Measurements from ENCODE around the gene CDKAL1.

CDKAL1 gene

GRCh38 chr6:21037453-21037852 is 503.2 kb downstream of the CDKAL1 start:
- CTCF ChIA-PET: interaction anchor here (1.1 to 1.5 kb wide), 2 partner anchors 17 to 71 kb away, joined by 3 read pairs; no protein-coding TSS in a partner anchor
- peak in 1 of 3 donors; percentile 10 for DNase-seq
- H3K4me1 ChIP-seq (ENCODE audit: control extremely low read depth in 1 of 4, control insufficient read depth in 4 of 4, insufficient read depth in 4 of 4, low read length in 3 of 4): no peaks in the 10 kb centered on the region
- H3K27me3 ChIP-seq (replicated peaks in 2 of 5; ENCODE audit: control insufficient read depth in 4 of 5, insufficient read depth in 5 of 5, low read length in 4 of 5): no peaks in the 10 kb centered on the region
- WGBS (ENCODE audit: insufficient coverage): no CpG with 5 or more reads among the region's 1 CpG
- no peak overlapping the region for H3K27ac ChIP-seq (ENCODE audit: insufficient read depth in 1 of 2, low read depth in 1 of 2, low read length in 2 of 2, poor library complexity in 1 of 2, severe bottlenecking in 2 of 2)
- H3K9me3 ChIP-seq (ENCODE audit: control extremely low read depth in 1 of 5, control insufficient read depth in 4 of 5, insufficient read depth in 2 of 5, low read depth in 1 of 5, low read length in 4 of 5): no peaks in the 10 kb centered on the region
- no peaks in the 10 kb centered on the region for H3K36me3 ChIP-seq (ENCODE audit: control insufficient read depth in 4 of 4, insufficient read depth in 4 of 4, low read length in 3 of 4)
- POLR2A ChIA-PET: no interaction called here
- H3K4me3 ChIP-seq (ENCODE audit: control insufficient read depth in 1 of 7, extremely low read depth in 1 of 7, insufficient read depth in 4 of 7, low read depth in 2 of 7, low read length in 6 of 7): no peak overlapping the region

GRCh38 chr6:21039926-21040325 is 505.7 kb downstream of the CDKAL1 start:
- CTCF ChIA-PET: no interaction called here
- POLR2A ChIA-PET: no interaction called here

DNA sequence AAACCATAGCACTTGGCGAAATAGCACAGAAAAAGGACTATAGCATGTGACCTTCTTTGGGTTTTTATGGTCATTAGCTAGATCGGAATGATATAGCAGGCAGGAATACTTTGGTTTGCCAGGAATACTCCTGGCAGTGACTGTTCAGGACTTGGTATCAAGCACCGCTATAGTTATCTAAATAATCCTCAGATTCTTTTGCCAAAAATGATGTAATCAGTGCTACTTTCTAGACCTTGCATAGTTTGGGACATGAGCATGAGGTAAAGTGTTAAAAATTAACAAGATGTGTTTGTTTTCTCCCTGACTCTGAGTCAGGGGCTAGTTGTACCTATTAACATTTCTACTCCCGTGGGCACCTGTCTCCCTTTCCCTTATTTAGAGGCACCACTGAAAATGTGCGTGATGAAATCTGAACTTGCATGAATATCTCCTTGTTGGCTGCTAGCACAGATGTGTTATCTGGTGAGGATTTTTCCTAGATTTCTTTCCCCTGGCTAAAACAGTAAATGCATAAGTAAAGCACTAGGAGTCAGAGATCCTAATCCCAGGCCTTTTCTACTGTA is 511.0 kb downstream of the CDKAL1 start:
- Histone ChIP-seq H3K9me3 (ENCODE audit: control extremely low read depth in 1 of 5, control insufficient read depth in 4 of 5, insufficient read depth in 2 of 5, low read depth in 1 of 5, low read length in 4 of 5) (no peaks in the 10 kb centered on the region), H3K4me1 (ENCODE audit: control extremely low read depth in 1 of 4, control insufficient read depth in 4 of 4, insufficient read depth in 4 of 4, low read length in 3 of 4) (no peaks in the 10 kb centered on the region), H3K4me3 (ENCODE audit: control insufficient read depth in 1 of 7, extremely low read depth in 1 of 7, insufficient read depth in 4 of 7, low read depth in 2 of 7, low read length in 6 of 7) (no peak overlapping the region), H3K36me3 (ENCODE audit: control insufficient read depth in 4 of 4, insufficient read depth in 4 of 4, low read length in 3 of 4) (no peaks in the 10 kb centered on the region), H3K27ac (ENCODE audit: insufficient read depth in 1 of 2, low read depth in 1 of 2, low read length in 2 of 2, poor library complexity in 1 of 2, severe bottlenecking in 2 of 2) (no peak overlapping the region), H3K27me3 (replicated peaks in 2 of 5; ENCODE audit: control insufficient read depth in 4 of 5, insufficient read depth in 5 of 5, low read length in 4 of 5) (no peaks in the 10 kb centered on the region)
- DNase-seq: no peak
- CTCF ChIA-PET: interaction anchor here (0.6 kb wide), 1 partner anchor 313 kb away, joined by 3 read pairs; no protein-coding TSS in a partner anchor
- POLR2A ChIA-PET: no interaction called here
- 89% methylated on average over 2 of the region's 5 CpGs for WGBS (ENCODE audit: insufficient coverage)

More at GRCh38 chr6:21039926-21040325, 505.7 kb downstream of the CDKAL1 start:
- Histone ChIP-seq H3K36me3 (ENCODE audit: control insufficient read depth in 4 of 4, insufficient read depth in 4 of 4, low read length in 3 of 4) (no peaks in the 10 kb centered on the region), H3K4me3 (ENCODE audit: control insufficient read depth in 1 of 7, extremely low read depth in 1 of 7, insufficient read depth in 4 of 7, low read depth in 2 of 7, low read length in 6 of 7) (no peak overlapping the region), H3K27ac (ENCODE audit: insufficient read depth in 1 of 2, low read depth in 1 of 2, low read length in 2 of 2, poor library complexity in 1 of 2, severe bottlenecking in 2 of 2) (no peak overlapping the region), H3K27me3 (replicated peaks in 2 of 5; ENCODE audit: control insufficient read depth in 4 of 5, insufficient read depth in 5 of 5, low read length in 4 of 5) (no peaks in the 10 kb centered on the region), H3K9me3 (ENCODE audit: control extremely low read depth in 1 of 5, control insufficient read depth in 4 of 5, insufficient read depth in 2 of 5, low read depth in 1 of 5, low read length in 4 of 5) (no peaks in the 10 kb centered on the region), H3K4me1 (ENCODE audit: control extremely low read depth in 1 of 4, control insufficient read depth in 4 of 4, insufficient read depth in 4 of 4, low read length in 3 of 4) (no peaks in the 10 kb centered on the region)
- 97% methylated on average over 4 of the region's 7 CpGs for WGBS (ENCODE audit: insufficient coverage)
- no peak for DNase-seq

GRCh38 chr6:21046276-21046675 is 512.0 kb downstream of the CDKAL1 start:
- no peaks in the 10 kb centered on the region for H3K36me3 ChIP-seq (ENCODE audit: control insufficient read depth in 4 of 4, insufficient read depth in 4 of 4, low read length in 3 of 4)
- CTCF ChIA-PET: no interaction called here
- WGBS (ENCODE audit: insufficient coverage): 100% methylated on average over 5 of the region's 6 CpGs
- H3K27me3 ChIP-seq (replicated peaks in 2 of 5; ENCODE audit: control insufficient read depth in 4 of 5, insufficient read depth in 5 of 5, low read length in 4 of 5): no peaks in the 10 kb centered on the region
- H3K27ac ChIP-seq (ENCODE audit: insufficient read depth in 1 of 2, low read depth in 1 of 2, low read length in 2 of 2, poor library complexity in 1 of 2, severe bottlenecking in 2 of 2): no peak overlapping the region
- H3K4me1 ChIP-seq (ENCODE audit: control extremely low read depth in 1 of 4, control insufficient read depth in 4 of 4, insufficient read depth in 4 of 4, low read length in 3 of 4): no peaks in the 10 kb centered on the region
- H3K9me3 ChIP-seq (ENCODE audit: control extremely low read depth in 1 of 5, control insufficient read depth in 4 of 5, insufficient read depth in 2 of 5, low read depth in 1 of 5, low read length in 4 of 5): no peaks in the 10 kb centered on the region
- no peak for DNase-seq
- POLR2A ChIA-PET: no interaction called here
- H3K4me3 ChIP-seq (ENCODE audit: control insufficient read depth in 1 of 7, extremely low read depth in 1 of 7, insufficient read depth in 4 of 7, low read depth in 2 of 7, low read length in 6 of 7): no peak overlapping the region

DNA sequence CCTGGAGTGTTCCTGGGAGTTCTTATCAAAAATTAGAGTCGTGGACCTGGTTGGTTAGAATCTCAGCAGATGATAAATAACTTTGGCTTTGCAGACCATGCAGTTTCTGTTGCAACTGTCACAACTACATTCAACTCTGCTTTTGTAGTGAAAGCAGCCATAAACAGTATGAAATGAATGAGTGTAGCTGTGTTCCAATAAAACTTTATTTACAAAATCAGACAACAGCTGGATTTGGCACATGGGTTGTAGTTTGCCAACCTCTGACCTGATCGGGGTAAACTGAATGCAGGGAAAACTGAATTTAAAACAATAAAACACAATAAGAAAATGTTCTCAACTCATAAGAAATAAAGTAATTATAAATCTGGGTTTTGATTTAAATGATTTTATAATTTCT is 513.8 kb downstream of the CDKAL1 start:
- ChIA-PET POLR2A (no interaction called here), CTCF (no interaction called here)
- no peak for DNase-seq
- Histone ChIP-seq H3K36me3 (ENCODE audit: control insufficient read depth in 4 of 4, insufficient read depth in 4 of 4, low read length in 3 of 4) (no peaks in the 10 kb centered on the region), H3K27me3 (replicated peaks in 2 of 5; ENCODE audit: control insufficient read depth in 4 of 5, insufficient read depth in 5 of 5, low read length in 4 of 5) (no peaks in the 10 kb centered on the region), H3K9me3 (ENCODE audit: control extremely low read depth in 1 of 5, control insufficient read depth in 4 of 5, insufficient read depth in 2 of 5, low read depth in 1 of 5, low read length in 4 of 5) (no peaks in the 10 kb centered on the region), H3K4me3 (ENCODE audit: control insufficient read depth in 1 of 7, extremely low read depth in 1 of 7, insufficient read depth in 4 of 7, low read depth in 2 of 7, low read length in 6 of 7) (no peak overlapping the region), H3K27ac (ENCODE audit: insufficient read depth in 1 of 2, low read depth in 1 of 2, low read length in 2 of 2, poor library complexity in 1 of 2, severe bottlenecking in 2 of 2) (no peak overlapping the region), H3K4me1 (ENCODE audit: control extremely low read depth in 1 of 4, control insufficient read depth in 4 of 4, insufficient read depth in 4 of 4, low read length in 3 of 4) (no peaks in the 10 kb centered on the region)
- 100% methylated on average over 1 of the region's 2 CpGs for whole genome bisulfite sequencing (ENCODE audit: insufficient coverage)

- CTCF ChIA-PET: no interaction called here
- Histone ChIP-seq H3K4me1 (ENCODE audit: control extremely low read depth in 1 of 4, control insufficient read depth in 4 of 4, insufficient read depth in 4 of 4, low read length in 3 of 4) (no peaks in the 10 kb centered on the region), H3K27me3 (replicated peaks in 2 of 5; ENCODE audit: control insufficient read depth in 4 of 5, insufficient read depth in 5 of 5, low read length in 4 of 5) (no peaks in the 10 kb centered on the region), H3K36me3 (ENCODE audit: control insufficient read depth in 4 of 4, insufficient read depth in 4 of 4, low read length in 3 of 4) (no peaks in the 10 kb centered on the region), H3K27ac (ENCODE audit: insufficient read depth in 1 of 2, low read depth in 1 of 2, low read length in 2 of 2, poor library complexity in 1 of 2, severe bottlenecking in 2 of 2) (no peak overlapping the region), H3K9me3 (ENCODE audit: control extremely low read depth in 1 of 5, control insufficient read depth in 4 of 5, insufficient read depth in 2 of 5, low read depth in 1 of 5, low read length in 4 of 5) (no peaks in the 10 kb centered on the region), H3K4me3 (ENCODE audit: control insufficient read depth in 1 of 7, extremely low read depth in 1 of 7, insufficient read depth in 4 of 7, low read depth in 2 of 7, low read length in 6 of 7) (no peak overlapping the region)
- POLR2A ChIA-PET: no interaction called here
- no peak for DNase-seq
Measured at GRCh38 chr6:21049148-21049547, 514.9 kb downstream of the CDKAL1 start.

DNA sequence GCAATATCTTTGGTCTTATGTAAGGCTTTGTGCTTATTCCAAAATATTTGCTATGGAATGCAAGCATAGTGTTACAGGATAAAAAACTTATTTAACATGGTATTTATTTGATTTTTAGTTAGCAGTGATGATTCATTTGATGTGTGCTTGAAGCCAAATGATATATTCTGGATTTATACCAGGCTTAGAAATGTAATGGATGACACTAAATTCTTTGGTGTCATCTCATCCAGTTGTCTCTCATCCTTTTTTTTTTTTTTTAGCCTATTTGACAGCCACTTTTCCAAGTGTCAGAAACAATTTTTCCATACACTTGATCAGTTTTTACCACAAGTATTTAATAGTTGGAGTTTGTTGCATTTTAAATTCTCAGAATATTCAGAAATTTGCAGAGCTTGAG is 515.3 kb downstream of the CDKAL1 start:
- ChIA-PET CTCF (no interaction called here), POLR2A (no interaction called here)
- Histone ChIP-seq H3K27me3 (replicated peaks in 2 of 5; ENCODE audit: control insufficient read depth in 4 of 5, insufficient read depth in 5 of 5, low read length in 4 of 5) (no peaks in the 10 kb centered on the region), H3K4me3 (ENCODE audit: control insufficient read depth in 1 of 7, extremely low read depth in 1 of 7, insufficient read depth in 4 of 7, low read depth in 2 of 7, low read length in 6 of 7) (no peak overlapping the region), H3K27ac (ENCODE audit: insufficient read depth in 1 of 2, low read depth in 1 of 2, low read length in 2 of 2, poor library complexity in 1 of 2, severe bottlenecking in 2 of 2) (no peak overlapping the region), H3K4me1 (ENCODE audit: control extremely low read depth in 1 of 4, control insufficient read depth in 4 of 4, insufficient read depth in 4 of 4, low read length in 3 of 4) (no peaks in the 10 kb centered on the region), H3K36me3 (ENCODE audit: control insufficient read depth in 4 of 4, insufficient read depth in 4 of 4, low read length in 3 of 4) (no peaks in the 10 kb centered on the region), H3K9me3 (ENCODE audit: control extremely low read depth in 1 of 5, control insufficient read depth in 4 of 5, insufficient read depth in 2 of 5, low read depth in 1 of 5, low read length in 4 of 5) (no peaks in the 10 kb centered on the region)
- DNase-seq: no peak

Measured in common myeloid progenitor, CD34-positive (primary cell).